HuH-7.5 (cell line): ENCODE data around the gene TRIM63.

Experiments used
- DNase-seq: peaks from one replicate; pipeline ENCODE4 v3.0.0; 2011; ENCODE audit warnings: low spot score

Gene TRIM63

DNA sequence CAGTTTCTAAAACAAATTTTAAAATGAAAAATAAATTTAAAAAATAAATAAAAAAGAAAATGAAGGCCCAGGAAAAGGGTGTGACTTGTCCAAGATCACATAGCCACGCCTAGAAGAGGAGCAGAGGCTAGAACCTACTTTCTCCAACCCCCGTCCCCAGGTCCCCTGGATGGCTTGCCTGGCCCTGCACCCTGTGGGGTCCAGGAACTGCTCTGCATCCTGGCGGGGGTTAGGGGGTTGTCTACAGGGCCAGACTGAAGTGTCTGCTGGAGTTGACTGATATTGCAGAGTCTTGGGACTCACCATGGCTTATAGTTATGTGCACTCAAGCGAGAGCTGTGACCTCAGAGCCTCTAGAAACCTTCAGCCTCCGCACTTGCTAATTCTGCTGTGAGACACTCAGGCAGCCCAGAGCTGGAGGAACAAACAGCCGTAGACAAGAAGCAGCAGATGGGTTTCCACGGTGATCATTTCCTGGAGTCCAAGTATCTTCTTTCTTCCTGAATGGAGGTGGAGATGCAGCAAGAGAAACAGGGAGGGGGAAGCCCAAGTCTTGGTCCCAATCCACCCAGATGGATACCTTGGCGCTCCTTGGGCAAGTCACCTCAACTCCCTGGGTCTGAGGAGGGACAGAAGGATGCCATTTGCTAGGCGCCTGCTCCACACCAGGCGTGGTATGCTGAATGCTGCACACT lies 51.0 kb downstream of the TRIM63 start:
- no peak for DNase-seq

DNA sequence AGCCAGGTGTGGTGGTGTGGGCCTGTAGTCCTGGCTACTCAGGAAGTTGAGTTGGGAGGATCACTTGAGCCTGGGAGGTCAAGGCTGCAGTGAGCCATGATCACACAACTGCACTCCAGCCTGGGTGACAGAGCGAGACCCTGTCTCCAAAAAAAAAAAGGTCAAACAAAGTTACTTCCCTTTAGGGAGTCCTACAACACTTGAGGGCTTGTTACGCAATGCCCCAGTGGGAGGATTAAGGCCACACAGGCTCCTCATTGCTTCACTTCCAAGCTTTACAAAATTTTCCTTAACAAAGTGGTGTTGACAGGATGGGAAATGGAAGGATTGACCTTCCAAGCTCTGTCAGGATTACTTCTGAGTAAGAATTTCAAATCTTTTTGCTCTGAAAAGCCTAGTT lies 52.1 kb downstream of the TRIM63 start:
- DNase-seq, result no peak

DNA sequence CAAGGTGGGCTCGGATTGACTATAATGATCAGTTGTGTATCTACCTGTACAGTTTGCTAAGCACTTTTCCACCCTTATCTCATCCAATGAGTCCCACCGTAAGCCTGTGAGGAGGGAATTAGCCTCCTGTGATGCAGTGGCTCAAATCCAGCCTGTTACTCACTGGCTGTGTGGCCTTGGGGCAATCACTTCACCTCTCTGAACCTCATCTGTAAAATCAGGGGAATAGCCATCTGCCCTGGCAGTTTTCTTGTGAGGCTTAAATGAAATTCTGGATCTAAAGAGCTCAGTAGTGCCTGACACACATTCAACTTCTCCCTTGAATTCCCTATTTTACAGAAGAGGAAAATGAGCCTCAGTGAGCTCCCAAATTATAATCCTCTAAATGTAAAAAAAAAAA lies 53.3 kb downstream of the TRIM63 start:
- DNase-seq, result no peak

DNA sequence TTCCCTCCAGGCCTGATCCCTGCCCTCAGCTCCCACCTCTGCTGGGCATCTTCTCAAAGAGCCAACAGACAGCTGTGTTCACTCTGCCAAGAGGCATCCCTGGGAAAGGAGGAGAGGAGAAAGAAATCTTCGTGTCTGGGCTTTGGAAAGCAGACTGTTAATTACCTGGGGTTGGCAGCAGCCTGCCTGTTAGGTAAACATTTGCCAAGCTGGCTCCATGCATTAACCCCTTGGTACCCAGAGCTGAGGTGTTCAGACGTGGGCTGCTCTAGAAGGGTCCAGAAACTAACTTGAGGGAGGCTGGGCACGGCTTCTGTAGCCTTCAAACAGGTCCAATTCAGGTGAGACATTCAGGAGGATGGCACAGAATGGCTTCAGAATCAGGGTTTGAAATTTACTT lies 54.6 kb downstream of the TRIM63 start:
- DNase-seq, result no peak

DNA sequence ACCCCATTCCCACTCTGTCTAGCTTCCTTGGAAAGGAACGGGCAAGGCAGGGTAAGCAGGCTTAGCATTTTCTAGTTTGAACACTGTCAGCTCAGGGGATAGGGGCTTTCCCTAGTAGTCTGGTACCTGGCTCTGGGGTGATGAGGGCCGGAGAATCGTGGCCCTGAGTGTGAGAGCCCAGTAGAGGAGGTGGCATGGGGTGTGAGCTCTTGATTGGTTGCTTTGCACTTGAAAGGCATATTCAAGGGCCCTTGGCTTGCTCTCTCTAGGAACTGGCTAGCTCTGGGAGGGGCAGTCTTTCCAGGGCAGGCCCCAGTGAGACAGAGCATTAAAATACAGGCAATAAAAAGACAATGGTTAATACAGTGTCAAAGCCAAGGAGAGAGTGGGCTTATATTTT lies 56.6 kb downstream of the TRIM63 start:
- no peak for DNase-seq

DNA sequence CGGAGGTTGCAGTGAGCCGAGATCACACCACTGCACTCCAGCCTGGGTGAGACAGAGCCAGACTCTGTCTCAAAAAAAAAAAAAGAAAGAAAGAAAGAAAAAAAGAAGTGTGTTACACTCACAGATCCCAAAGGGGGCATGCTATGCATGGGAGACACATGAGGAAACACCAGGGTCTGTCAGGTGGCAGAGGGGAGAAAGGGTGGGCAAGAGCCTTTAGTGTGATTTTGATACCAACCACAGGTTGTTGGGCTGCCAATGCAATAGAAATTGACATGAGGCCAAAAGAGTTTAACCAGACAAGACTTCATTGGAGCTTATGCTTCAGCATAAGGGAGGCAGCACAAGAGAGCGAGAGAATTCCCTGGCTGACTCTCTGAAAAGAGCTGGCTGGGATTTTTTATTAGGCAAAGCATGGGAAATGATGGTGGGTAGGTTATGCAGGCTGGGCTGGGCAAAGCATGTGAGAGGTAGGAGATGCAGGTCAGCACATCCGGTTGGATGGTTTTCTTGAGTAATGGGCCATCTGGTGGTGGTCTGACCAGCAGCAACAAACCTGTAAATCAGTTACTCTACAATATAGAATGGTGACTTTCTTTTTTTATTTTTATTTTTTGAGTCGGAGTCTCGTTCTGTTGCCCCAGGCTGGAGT lies 57.5 kb downstream of the TRIM63 start:
- DNase-seq, result no peak

DNA sequence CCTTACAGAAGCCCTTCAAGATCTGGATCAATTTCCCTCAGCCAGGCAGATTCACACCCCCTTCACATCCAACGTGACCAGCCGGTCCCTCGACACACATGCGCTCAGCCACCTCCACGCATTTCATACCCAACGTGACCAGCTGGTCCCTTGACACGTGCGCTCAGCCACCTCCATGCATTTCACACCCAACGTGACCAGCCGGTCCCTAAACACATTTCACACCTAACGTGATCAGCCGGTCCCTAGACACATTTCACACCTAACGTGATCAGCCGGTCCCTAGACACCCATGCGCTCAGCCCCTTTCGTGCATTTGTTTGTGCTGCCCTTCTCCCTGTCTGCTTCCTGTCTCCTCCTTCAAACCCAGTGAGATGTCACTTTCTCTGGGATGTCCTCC lies 60.7 kb downstream of the TRIM63 start:
- DNase-seq, result no peak

DNA sequence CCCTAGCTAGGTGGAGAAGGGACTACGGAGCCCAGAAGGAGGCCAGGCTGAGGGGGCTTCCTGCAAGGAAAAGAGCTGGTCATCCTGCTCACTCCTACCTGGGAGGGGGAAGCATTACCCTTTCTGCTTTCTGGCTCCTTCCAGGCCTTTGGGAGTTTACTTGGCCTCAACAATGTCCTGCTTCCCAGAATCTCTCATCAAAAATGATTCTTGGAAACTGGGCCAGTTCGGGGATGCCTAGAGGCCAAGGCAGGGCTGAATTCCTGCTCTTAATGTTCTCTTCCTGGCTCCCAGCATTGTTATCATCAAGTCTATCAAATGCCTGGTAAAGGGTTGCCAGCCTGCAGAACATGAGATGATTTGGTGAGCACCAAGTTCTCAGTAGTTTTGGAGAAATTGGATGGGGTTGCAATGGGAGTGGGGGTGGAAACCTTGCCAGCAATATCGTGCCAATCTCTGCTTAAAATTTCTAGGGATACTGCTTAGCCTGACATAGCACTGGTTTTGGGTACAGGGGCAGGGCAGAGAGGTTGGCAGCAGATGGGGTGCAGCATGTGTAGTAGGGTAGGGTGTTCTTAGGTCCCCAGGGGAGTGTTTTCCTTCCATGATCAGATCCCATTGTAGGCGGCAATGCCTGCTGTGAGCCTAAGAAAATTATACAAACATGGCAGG lies 61.9 kb downstream of the TRIM63 start:
- DNase-seq, result no peak

DNA sequence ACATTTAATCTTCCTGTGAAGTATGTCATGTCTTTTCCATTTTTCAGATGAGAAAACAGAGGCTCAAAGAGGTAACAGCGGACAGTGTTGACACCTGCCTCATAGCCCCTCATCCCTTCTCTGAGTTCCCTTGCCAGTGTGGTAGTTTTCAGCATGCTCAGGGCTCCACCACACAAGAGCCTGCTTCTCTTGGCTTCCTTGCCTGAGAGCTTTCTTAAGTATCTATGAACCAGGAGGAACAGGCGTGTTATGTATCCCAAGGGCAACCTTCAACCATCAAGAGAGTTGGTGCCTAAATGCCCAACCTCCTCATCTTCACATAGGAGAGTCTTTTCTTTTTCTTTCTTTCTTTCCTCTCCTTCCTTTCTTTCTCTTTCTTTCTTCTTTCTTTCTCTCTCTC lies 63.7 kb downstream of the TRIM63 start:
- no peak for DNase-seq

DNA sequence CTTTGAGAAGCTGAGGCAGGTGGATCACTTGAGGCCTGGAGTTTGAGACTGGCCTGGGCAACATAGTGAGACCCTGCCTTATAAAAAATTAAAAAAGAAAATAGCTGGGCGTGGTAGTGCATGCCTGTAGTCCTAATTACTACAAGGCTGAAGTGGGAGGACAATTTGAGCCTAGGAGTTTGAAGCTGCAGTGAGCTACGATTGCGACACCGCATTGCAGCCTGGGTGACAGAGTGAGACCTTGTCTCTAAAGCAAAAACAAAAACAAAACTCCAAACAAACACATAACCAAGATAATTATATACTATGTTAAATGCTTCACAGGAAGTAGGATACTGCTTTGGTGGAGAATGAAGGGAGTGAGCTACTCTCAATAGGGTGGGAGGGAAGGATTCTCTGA lies 64.2 kb downstream of the TRIM63 start:
- DNase-seq, result no peak
